Epithelial cell of prostate (primary cell): ENCODE data around the gene GABRA5.

ENCODE experiments used
- DNase-seq: peaks from one replicate; pipeline ENCODE4 v3.0.0-alpha.2; 2011; ENCODE audit warnings: low read depth, low spot score
- H3K27ac ChIP-seq: fragments of 450-650 bp; 2 replicates; pipeline ENCODE4 v1.5.1; 2017; ENCODE audit warnings: mild to moderate bottlenecking

The GABRA5 gene

GRCh38 chr15:26901041-26901440, 34.2 kb downstream of the GABRA5 start:
- DNase-seq: no peak
- H3K27ac ChIP-seq: no peak overlapping the region

GRCh38 chr15:26910715-26911114, 43.9 kb downstream of the GABRA5 start:
- DNase-seq: no peak
- H3K27ac ChIP-seq: no peak overlapping the region

DNA sequence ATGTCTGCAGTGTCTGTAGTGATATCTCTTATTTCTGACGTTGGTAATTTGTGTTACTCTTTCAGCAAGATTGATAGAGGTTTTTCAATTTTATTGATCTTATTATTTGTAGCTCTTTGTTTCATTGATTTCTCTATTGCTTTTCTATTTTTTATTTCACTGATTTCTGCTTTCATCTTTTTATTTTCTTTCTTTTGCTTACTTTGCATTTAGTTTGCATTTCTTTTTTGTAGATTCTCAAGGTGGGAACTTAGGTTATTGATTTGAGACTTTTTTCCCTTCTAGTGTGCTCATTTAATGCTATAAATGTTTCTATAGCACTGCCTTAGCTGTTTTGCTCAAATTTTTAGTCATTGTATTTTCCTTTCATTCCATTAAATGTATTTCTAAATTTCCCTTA, 54.6 kb downstream of the GABRA5 start:
- H3K27ac ChIP-seq: no peak overlapping the region
- DNase-seq: no peak

GRCh38 chr15:26926081-26926480, 59.2 kb downstream of the GABRA5 start:
- no peak overlapping the region for H3K27ac ChIP-seq
- no peak for DNase-seq

GRCh38 chr15:26928051-26928450, 61.2 kb downstream of the GABRA5 start:
- H3K27ac ChIP-seq: no peak overlapping the region

DNA sequence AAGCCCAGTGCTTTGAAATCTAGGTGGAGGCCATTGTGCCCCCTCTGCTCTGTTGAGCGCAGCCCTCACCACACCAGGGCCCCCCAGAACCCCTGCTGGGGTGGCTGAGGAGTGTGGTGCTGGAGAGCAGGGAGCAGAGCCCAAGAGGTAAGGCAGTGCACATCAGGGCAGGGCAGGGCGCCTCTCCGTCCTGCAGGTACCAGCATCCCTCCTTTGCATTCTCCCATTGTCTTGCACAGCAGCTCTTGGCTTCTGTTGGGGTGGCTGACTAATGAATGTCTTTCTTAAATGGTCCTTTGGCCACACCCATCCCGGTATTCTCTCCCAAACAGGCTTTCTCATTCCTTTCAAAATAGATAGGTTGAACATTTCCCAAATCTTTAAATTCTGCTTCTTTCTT, 62.7 kb downstream of the GABRA5 start:
- DNase-seq: no peak
- no peak overlapping the region for H3K27ac ChIP-seq

More at GRCh38 chr15:26928051-26928450, 61.2 kb downstream of the GABRA5 start:
- DNase-seq: no peak

DNA sequence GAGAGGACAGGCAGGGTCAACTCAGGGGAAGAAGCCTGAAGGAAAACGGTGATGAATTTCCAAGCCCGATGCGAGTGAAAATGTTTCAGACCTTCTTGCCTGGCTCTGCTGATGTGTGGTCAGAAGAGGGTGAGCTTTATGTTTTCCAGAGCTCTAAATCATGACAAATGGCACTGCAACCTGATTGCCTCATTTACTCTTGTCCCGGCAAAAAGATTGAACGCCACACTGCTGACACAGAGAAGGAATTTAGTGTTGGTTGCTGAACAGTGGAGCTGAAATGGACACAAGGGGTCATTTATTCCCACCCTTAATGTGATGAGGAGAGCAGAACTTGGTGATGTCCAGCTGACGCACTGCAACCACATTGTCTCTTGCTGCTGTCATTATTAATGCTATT, 68.0 kb downstream of the GABRA5 start:
- no peak overlapping the region for H3K27ac ChIP-seq
- no peak for DNase-seq

GRCh38 chr15:26935322-26935721, 68.5 kb downstream of the GABRA5 start:
- H3K27ac ChIP-seq: no peak overlapping the region

GRCh38 chr15:26936502-26936901, 69.6 kb downstream of the GABRA5 start:
- no peak overlapping the region for H3K27ac ChIP-seq
- DNase-seq: no peak

More at GRCh38 chr15:26935322-26935721, 68.5 kb downstream of the GABRA5 start:
- DNase-seq: no peak

GRCh38 chr15:26937134-26937533, 70.3 kb downstream of the GABRA5 start:
- DNase-seq: no peak
- H3K27ac ChIP-seq: no peak overlapping the region

DNA sequence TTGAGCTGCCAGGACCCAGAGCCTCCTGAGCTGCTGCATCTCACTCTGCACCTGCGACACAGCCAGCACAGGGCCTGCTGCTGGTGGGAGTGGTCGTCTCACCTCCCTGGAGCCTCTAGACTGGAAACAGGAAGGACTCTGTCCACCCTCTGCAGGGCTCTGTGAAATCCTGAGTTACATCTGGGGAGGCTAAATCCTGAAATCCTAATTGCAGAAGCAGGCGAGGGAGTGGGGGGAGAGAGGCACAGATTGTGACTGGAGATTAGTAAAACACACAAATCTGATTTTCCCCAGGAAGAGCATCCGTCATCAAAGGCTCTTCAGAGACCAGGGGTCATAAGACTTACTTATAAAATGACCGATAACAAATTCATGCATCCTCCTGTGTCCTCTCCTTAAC, 72.5 kb downstream of the GABRA5 start:
- no peak for DNase-seq
- H3K27ac ChIP-seq: no peak overlapping the region

DNA sequence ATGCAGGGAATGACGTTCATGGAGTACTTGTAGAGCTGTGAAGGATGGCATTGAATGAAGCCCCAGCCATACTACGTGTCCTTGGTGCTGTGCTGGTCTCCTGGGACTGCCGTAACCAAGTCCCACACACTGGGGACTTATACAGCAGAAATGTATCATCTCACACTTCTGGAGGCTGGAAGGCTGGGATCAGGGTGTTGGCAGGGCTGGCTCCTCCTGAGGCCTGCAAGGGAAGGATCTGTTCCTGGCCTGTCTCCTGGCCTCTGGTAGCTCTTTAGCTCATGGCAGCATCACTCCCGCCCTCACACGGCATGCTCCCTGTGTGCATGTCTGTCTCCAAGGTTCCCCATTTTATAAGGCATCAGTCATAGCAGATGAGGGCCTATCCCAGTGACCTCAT, 74.6 kb downstream of the GABRA5 start:
- no peak overlapping the region for H3K27ac ChIP-seq
- DNase-seq: no peak

- DNase-seq: no peak
- no peak overlapping the region for H3K27ac ChIP-seq
Measured at GRCh38 chr15:26943866-26944265, 77.0 kb downstream of the GABRA5 start.

DNA sequence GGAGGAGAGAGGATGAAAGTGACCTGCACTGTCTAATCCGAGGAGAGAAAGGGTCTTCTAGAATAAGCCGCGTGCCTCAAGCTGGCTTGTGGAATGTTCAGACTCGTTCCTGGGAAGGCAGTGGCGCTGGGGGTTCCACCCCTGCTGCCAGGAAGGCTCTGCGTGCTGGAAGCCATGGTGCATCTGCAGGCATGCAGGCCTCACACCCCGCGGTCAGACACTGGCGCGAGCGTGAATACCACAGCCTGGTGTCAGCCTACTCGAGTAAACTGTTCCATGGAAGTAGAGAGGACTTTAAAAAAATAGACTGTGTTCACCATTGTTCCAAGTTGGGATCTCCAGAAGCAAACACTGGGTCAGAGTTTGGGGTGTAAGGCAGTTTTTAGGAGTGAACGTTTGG, 78.2 kb downstream of the GABRA5 start:
- no peak for DNase-seq
- no peak overlapping the region for H3K27ac ChIP-seq

GRCh38 chr15:26950001-26950400, 83.1 kb downstream of the GABRA5 start:
- DNase-seq: no peak
- H3K27ac ChIP-seq: no peak overlapping the region

GRCh38 chr15:26954403-26954802, 87.5 kb downstream of the GABRA5 start:
- no peak for DNase-seq
- no peak overlapping the region for H3K27ac ChIP-seq

DNA sequence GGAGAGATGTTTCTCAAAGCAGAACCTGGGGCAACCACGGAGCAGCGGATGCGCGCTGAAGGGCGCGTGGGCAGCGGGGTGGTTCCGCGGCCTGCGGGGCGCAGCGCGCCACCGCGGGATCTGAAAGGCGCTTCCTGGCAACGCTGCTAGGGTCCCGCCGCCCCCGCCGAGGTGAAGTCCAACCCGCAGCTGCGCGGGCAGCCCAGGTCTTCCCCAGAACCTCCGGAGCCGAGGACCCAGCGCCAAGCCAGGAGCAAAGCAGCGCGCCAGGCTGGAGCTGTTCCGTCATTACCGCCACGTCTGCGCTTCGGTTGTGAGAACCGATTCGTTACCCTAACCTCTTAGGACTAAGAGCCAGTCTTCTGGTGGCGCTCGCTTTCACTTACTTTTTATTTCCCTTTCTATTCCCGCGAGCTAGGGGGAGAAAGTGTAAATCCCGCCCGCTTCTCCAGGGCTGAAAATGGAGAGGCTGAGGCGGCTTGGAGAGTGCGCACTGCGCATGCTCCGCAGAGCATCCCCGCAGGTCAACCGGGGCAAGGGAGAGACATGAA, 100.9 kb downstream of the GABRA5 start:
- no peak overlapping the region for H3K27ac ChIP-seq
- no peak for DNase-seq

- no peak overlapping the region for H3K27ac ChIP-seq
- DNase-seq: no peak
Measured at GRCh38 chr15:26968806-26969205, 101.9 kb downstream of the GABRA5 start.

DNA sequence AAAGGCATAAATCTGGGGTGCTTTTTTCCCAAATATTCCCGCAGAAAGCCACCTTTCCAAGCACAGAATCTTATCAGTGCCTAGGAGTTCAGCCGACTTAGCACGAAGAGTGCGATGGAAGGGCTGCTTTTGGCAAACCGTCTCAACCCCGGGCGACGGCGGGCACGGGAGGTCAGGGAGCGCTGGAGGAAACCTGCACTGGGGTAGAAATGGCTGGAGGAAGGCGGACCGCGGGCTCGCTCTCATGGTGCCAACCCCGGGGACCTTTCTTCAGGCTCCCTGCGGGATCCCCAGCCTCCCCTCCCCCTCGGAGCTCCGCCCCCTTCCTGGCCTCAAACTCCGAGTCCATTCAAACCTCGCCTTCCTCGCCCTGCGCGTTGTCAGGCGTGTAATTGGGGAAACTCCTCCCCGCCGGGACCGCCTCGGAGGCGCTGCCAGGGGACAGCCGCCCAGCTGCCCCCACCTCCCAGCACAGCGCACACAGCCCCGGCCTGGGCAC, 103.9 kb downstream of the GABRA5 start, which contains the start of gene GABRG3:
Gene GABRG3, plus strand, starts transcription at position 470 of the 499 bp plus-strand sequence.
- DNase-seq: no peak
- H3K27ac ChIP-seq: no peak within 1 kb of the TSS

DNA sequence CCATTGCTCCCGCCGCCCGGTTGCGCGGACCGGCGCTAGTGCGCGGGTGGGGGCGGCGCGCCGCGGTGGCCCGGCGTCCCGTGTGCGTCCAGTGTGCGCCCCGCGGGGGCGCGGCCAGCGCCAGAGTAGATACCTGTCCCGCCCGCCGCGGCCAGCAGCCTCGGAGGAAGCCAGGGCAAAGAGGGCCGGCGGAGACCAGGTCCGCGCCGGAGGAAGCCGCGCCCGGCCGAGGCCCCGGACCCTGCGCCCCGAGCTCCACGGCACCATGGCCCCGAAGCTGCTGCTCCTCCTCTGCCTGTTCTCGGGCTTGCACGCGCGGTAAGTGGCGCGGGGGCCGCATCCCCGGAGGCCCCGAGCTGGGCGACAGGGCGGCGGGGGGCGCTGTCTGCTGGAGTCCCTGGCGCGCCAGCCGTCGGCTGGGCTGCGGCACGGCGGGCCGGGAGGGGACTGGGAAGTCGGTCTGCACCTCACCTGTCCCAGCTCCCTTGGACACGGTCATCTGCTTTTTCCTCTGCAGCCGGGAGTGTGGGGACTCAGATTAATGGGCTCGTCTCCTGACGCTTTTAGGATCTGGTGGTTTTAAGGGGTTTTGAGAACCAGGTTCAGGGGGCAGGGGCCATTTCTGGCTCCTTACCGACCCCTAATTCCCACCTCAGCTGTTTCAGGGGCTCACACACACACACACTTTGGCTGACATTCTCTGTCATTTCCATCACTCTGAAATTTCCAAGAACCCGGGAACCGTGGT, 104.6 kb downstream of the GABRA5 start:
- H3K27ac ChIP-seq: no peak overlapping the region
- no peak for DNase-seq

- no peak for DNase-seq
- H3K27ac ChIP-seq: no peak overlapping the region
Measured at GRCh38 chr15:26972636-26973035, 105.8 kb downstream of the GABRA5 start.
